B cell (primary cell): ENCODE measurements around the gene GALNT4.

Experiments
- EZH2 ChIP-seq: IDR thresholded peaks from 2 replicates; pipeline ENCODE4 v1.6.1; 2012; ENCODE audit warnings: borderline replicate concordance, low read depth, mild to moderate bottlenecking, moderate library complexity, low read length; ENCODE audit not compliant: insufficient read depth, poor library complexity, severe bottlenecking
- TF ChIP-seq, protein P1 (sequence below): fragments of 200-600 bp; IDR thresholded peaks from one replicate; pipeline ENCODE4 v1.8.0; 2022; ENCODE audit warnings: antibody characterized with exemption, mild to moderate bottlenecking

DNA sequence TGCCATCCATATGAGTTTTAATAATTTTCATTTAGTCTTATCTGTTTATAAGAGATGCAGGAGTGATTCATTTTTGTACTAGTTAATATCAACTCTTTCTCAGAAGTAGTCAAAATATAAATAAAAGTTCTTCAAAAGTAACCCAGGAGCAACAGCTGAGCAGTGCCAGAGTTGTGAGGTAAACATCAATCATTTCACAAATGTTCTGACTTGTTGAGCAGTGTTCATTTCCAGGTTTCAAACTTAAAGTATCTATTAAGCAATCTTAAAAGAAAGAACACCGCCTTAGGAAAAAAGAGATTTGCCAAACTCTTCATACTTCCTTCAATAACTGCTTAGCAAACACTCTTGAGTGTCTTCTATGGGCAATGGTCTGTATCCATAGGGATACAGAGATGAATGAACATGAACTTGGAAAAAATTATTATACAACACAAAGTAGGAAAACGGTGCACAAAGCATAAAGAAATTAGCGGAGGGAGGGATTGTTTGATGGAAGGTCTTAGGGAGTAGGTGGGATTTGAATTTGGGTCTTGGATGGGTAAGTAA, 43.2 kb upstream of the GALNT4 start:
- TF ChIP-seq, protein P1, sequence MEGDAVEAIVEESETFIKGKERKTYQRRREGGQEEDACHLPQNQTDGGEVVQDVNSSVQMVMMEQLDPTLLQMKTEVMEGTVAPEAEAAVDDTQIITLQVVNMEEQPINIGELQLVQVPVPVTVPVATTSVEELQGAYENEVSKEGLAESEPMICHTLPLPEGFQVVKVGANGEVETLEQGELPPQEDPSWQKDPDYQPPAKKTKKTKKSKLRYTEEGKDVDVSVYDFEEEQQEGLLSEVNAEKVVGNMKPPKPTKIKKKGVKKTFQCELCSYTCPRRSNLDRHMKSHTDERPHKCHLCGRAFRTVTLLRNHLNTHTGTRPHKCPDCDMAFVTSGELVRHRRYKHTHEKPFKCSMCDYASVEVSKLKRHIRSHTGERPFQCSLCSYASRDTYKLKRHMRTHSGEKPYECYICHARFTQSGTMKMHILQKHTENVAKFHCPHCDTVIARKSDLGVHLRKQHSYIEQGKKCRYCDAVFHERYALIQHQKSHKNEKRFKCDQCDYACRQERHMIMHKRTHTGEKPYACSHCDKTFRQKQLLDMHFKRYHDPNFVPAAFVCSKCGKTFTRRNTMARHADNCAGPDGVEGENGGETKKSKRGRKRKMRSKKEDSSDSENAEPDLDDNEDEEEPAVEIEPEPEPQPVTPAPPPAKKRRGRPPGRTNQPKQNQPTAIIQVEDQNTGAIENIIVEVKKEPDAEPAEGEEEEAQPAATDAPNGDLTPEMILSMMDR: no peak
- TF ChIP-seq EZH2: no peak
